GM18868 (cell line): ENCODE data around the gene USH2A.

Source experiments
- ATAC-seq: cut with Tn5 transposase; IDR thresholded peaks from one replicate; pipeline ENCODE4 v1.9.1; 2021; ENCODE audit warnings: mild to moderate bottlenecking, moderate library complexity; ENCODE audit not compliant: unreplicated experiment

The USH2A gene

GRCh38 chr1:216422821-216423520 lies at the start of gene USH2A:
TSS of gene USH2A (minus strand) at chr1:216423448. CDS start at chr1:216422336, 1,112 bp downstream.
- no peak for ATAC-seq

GRCh38 chr1:216466162-216466801 lies 43.0 kb upstream of the USH2A start:
- no peak for ATAC-seq

- ATAC-seq: no peak
These were observed 41.2 kb upstream of the USH2A start for GRCh38 chr1:216464489-216464888.

- ATAC-seq: no peak
These were observed 39.0 kb upstream of the USH2A start for GRCh38 chr1:216462066-216462775.

GRCh38 chr1:216461466-216461865 lies 38.2 kb upstream of the USH2A start:
- no peak for ATAC-seq

GRCh38 chr1:216459651-216460207 lies 36.5 kb upstream of the USH2A start:
- no peak for ATAC-seq

- ATAC-seq: no peak
These were observed 35.6 kb upstream of the USH2A start for GRCh38 chr1:216458812-216459211.

- ATAC-seq: no peak
These were observed 34.1 kb upstream of the USH2A start for GRCh38 chr1:216457356-216457755.

- no peak for ATAC-seq
These were observed 33.4 kb upstream of the USH2A start for GRCh38 chr1:216456682-216457081.

- no peak for ATAC-seq
These were observed 30.5 kb upstream of the USH2A start for GRCh38 chr1:216453777-216454176.

- ATAC-seq: no peak
These were observed 27.0 kb upstream of the USH2A start for GRCh38 chr1:216450227-216450626.

GRCh38 chr1:216448011-216448510 lies 24.8 kb upstream of the USH2A start:
- ATAC-seq: no peak

GRCh38 chr1:216437603-216438002 lies 14.4 kb upstream of the USH2A start:
- no peak for ATAC-seq

- ATAC-seq: no peak
These were observed 11.0 kb upstream of the USH2A start for GRCh38 chr1:216434232-216434631.

- ATAC-seq: no peak
These were observed 9.9 kb upstream of the USH2A start for GRCh38 chr1:216433175-216433574.

GRCh38 chr1:216430744-216431143 lies 7.5 kb upstream of the USH2A start:
- no peak for ATAC-seq

- no peak for ATAC-seq
These were observed 2.3 kb upstream of the USH2A start for GRCh38 chr1:216425577-216425976.

GRCh38 chr1:216420746-216421145 lies 2.5 kb downstream of the USH2A start:
- no peak for ATAC-seq

GRCh38 chr1:216420263-216420662 lies 3.0 kb downstream of the USH2A start:
- no peak for ATAC-seq

GRCh38 chr1:216416488-216416887 lies 6.8 kb downstream of the USH2A start:
- no peak for ATAC-seq

- no peak for ATAC-seq
These were observed 13.2 kb downstream of the USH2A start for GRCh38 chr1:216410026-216410425.
